K562 (cell line): ENCODE data around the gene MICOS13. TPM values are rescaled to one million over a fixed set of nuclear protein-coding genes. Genes with fewer than 3 reads are reported as not detected.

Source experiments
- CHD7 ChIP-seq: fragments of 200-600 bp; sonication (generic); IDR thresholded peaks from one replicate; pipeline ENCODE4 v1.6.1; 2012; ENCODE audit warnings: mild to moderate bottlenecking, low read depth, low read length, inconsistent platforms
- DMBX1 ChIP-seq: fragments of 250-450 bp; sonication (Bioruptor Pico); IDR thresholded peaks from 2 replicates; pipeline ENCODE4 v1.8.0; 2022; ENCODE audit warnings: inconsistent platforms, mild to moderate bottlenecking, moderate library complexity, borderline replicate concordance
- ESRRB ChIP-seq: fragments of 250-450 bp; sonication (Bioruptor Pico); IDR thresholded peaks from 2 replicates; pipeline ENCODE4 v1.5.0; 2020; ENCODE audit warnings: mild to moderate bottlenecking, moderate library complexity, borderline replicate concordance
- HLTF ChIP-seq: fragments of 450-650 bp; IDR thresholded peaks from 2 replicates; pipeline ENCODE4 v1.6.1; 2016
- JUND ChIP-seq, 2 experiments: IDR thresholded peaks; 2 replicates in 1 of 2; 3 replicates in 1 of 2; pipeline ENCODE4 v1.6.1; 2011; ENCODE audit warnings: borderline replicate concordance in 2 of 2, low read depth in 2 of 2, low read length in 2 of 2, improper control_type of control experiment in 1 of 2, missing biosample characterization in 1 of 2, missing genetic modification characterization in 1 of 2, missing genetic modification reagents in 1 of 2
- MBD1 ChIP-seq: fragments of 250-450 bp; sonication (Bioruptor Pico); IDR thresholded peaks from 2 replicates; pipeline ENCODE4 v1.8.0; 2022; ENCODE audit warnings: inconsistent platforms
- MYNN ChIP-seq, 2 experiments: sonication (generic); formaldehyde crosslinking in 1 of 2; IDR thresholded peaks; 2 replicates each; pipeline versions ENCODE4 v1.5.0 to v1.6.1; 2016 to 2020; ENCODE audit warnings: antibody characterized with exemption in 1 of 2, missing genetic modification reagents in 1 of 2
- RAD51 ChIP-seq: fragments of 450-650 bp; IDR thresholded peaks from 2 replicates; pipeline ENCODE4 v1.7.1; 2016; ENCODE audit warnings: low read depth, mild to moderate bottlenecking, borderline replicate concordance
- SIN3A ChIP-seq, 2 experiments: fragments of 150-350 bp in 1 of 2; IDR thresholded peaks; 2 replicates each; pipeline ENCODE4 v1.6.1; 2011 to 2016; ENCODE audit warnings: borderline replicate concordance in 2 of 2, low read depth in 2 of 2, low read length in 2 of 2, mild to moderate bottlenecking in 2 of 2, moderate library complexity in 2 of 2; ENCODE audit not compliant: control insufficient read depth in 1 of 2
- SIN3B ChIP-seq: fragments of 450-650 bp; IDR thresholded peaks from 2 replicates; pipeline ENCODE4 v1.6.1; 2017; ENCODE audit warnings: low read depth, mild to moderate bottlenecking, moderate library complexity
- ZNF224 ChIP-seq: sonication (generic); formaldehyde crosslinking; IDR thresholded peaks from 2 replicates; pipeline ENCODE4 v1.8.0; 2022; ENCODE audit warnings: mild to moderate bottlenecking, missing genetic modification reagents
- ZNF561 ChIP-seq: fragments of 450-650 bp; formaldehyde crosslinking; conservative IDR thresholded peaks from 2 replicates; pipeline ENCODE4 v1.4.0; 2020; ENCODE audit warnings: mild to moderate bottlenecking, moderate library complexity
- polyA plus RNA-seq, 8 experiments: library from polyadenylated mRNA; depleted of rRNA in 4 of 8; stranded (reverse) in 5 of 8; unstranded in 3 of 8; fragments of >200 nt; fragmentation: Nextera tagmentation in 2 of 8; fragmentation: Illumina TruSeq in 1 of 8; extraction: Ambion mirVana in 2 of 8; extraction: Trizol in 1 of 8; gene quantifications; 2 replicates each; pipeline versions ENCODE4 v1.2.1 to v1.2.3, GENCODE V29; 2011 to 2014; ENCODE audit warnings: inconsistent platforms in 1 of 8, missing spikeins in 1 of 8
- total RNA-seq, 7 experiments: library from RNA; depleted of rRNA in 6 of 7; stranded (reverse); fragments of >200 nt in 6 of 7; fragmentation: Illumina TruSeq in 2 of 7; extraction: Trizol in 2 of 7; gene quantifications; 2 replicates each; pipeline versions ENCODE4 v1.2.1 to v1.2.3, GENCODE V29; 2011 to 2021; ENCODE audit warnings: low replicate concordance in 1 of 7

MICOS13 gene
- total and polyA plus RNA-seq, 9 of the 15 experiments (the other 6 are each of a cell fraction or from before 2014, with no cell fraction given) = 15.5 to 220 (median 49.4) TPM

GRCh38 chr19:5680437-5681368 is at the start of gene MICOS13, which contains the start of gene HSD11B1L (continued):
- TF ChIP-seq CHD7 (no peak), SIN3B (0 out of 2 replicates have a peak, but pooled peaks have one; percentile 10), ESRRB (CRISPR knock-in tag) (no peak; the same call in 1 of the 2 replicates), JUND (IDR thresholded peaks at IDR 0.05; ENCODE audit: borderline replicate concordance, low read depth, low read length) (peak; percentile 55), JUND (tag; IDR thresholded peaks at IDR 0.05; ENCODE audit: borderline replicate concordance, low read depth, low read length) (no peak; the same call in 2 of the 3 replicates), HLTF (no peak), MYNN (IDR thresholded peaks at IDR 0.05) (no peak), MYNN (CRISPR knock-in tag; IDR thresholded peaks at IDR 0.05) (no peak), MBD1 (CRISPR knock-in tag) (no peak), SIN3A (IDR thresholded peaks at IDR 0.05; ENCODE audit: borderline replicate concordance in 2 of 2, control insufficient read depth in 1 of 2, low read depth in 2 of 2, low read length in 2 of 2) (peak; percentile 64 to 84; a peak in 2 of 4 replicates), ZNF224 (CRISPR knock-in tag) (no peak), ZNF561 (no peak), DMBX1 (CRISPR knock-in tag) (peak; percentile 75; the same call in 1 of the 2 replicates), RAD51 (peak; percentile 98)
